H1 (cell line): ENCODE results near the gene TERC. TPM values are rescaled to one million over a fixed set of nuclear protein-coding genes. Genes with fewer than 3 reads are reported as not detected.

Experiments
- CHD1 ChIP-seq: IDR thresholded peaks from 2 replicates; pipeline ENCODE4 v1.6.1; 2012; ENCODE audit warnings: low read depth, low read length, improper control_type of control experiment
- GTF2F1 ChIP-seq: IDR thresholded peaks from 2 replicates; pipeline ENCODE4 v1.6.1; 2012; ENCODE audit warnings: low read depth, low read length, improper control_type of control experiment, borderline replicate concordance
- HDAC2 ChIP-seq, 2 experiments: fragments of 300-600 bp in 1 of 2; sonication (generic) in 1 of 2; IDR thresholded peaks; 2 replicates each; pipeline ENCODE4 v1.6.1; 2011 to 2012; ENCODE audit warnings: low read depth in 2 of 2, low read length in 2 of 2, mild to moderate bottlenecking in 2 of 2, moderate library complexity in 2 of 2, borderline replicate concordance in 1 of 2, inconsistent platforms in 1 of 2
- KDM4A ChIP-seq: IDR thresholded peaks from one replicate; pipeline ENCODE4 v1.7.1; 2012; ENCODE audit warnings: low read depth, mild to moderate bottlenecking, moderate library complexity, low read length, inconsistent platforms; ENCODE audit not compliant: severe bottlenecking
- KDM5A ChIP-seq: fragments of 200-600 bp; IDR thresholded peaks from 2 replicates; pipeline ENCODE4 v1.7.1; 2012; ENCODE audit warnings: mild to moderate bottlenecking, low read length, inconsistent platforms, mixed read lengths
- PHF8 ChIP-seq: fragments of 200-600 bp; sonication (generic); conservative IDR thresholded peaks from 2 replicates; pipeline ENCODE4 v1.7.1; 2012; ENCODE audit warnings: low read depth, mild to moderate bottlenecking, inconsistent platforms, low read length, moderate library complexity
- POLR2A ChIP-seq, 2 experiments: IDR thresholded peaks; 1 replicate in 1 of 2; 2 replicates in 1 of 2; pipeline ENCODE4 v1.6.1; 2011; ENCODE audit warnings: low read depth in 2 of 2, low read length in 2 of 2, mild to moderate bottlenecking in 2 of 2; ENCODE audit errors: control extremely low read depth in 1 of 2
- SIX5 ChIP-seq: IDR thresholded peaks from 2 replicates; pipeline ENCODE4 v1.6.1; 2011; ENCODE audit warnings: mild to moderate bottlenecking, low read depth, low read length
- polyA plus RNA-seq, 7 experiments: library from polyadenylated mRNA; depleted of rRNA in 3 of 7; stranded (reverse) in 5 of 7; unstranded in 2 of 7; fragments of >200 nt in 5 of 7; fragments of 200-250 nt in 2 of 7; gene quantifications; 1 replicate in 5 of 7; 2 replicates in 1 of 7; 4 replicates in 1 of 7; pipeline versions ENCODE4 v1.2.1 to v1.2.3, GENCODE V29; 2011 to 2013; ENCODE audit warnings: missing spikeins in 2 of 7, mixed read lengths in 2 of 7
- total RNA-seq: library from RNA; stranded (reverse); fragmentation: NEBNext Ultra II Directional; extraction: Animal tissue kit (Norgen Biotek cat#: 25700); gene quantifications from 2 replicates; pipeline ENCODE4 v1.2.1, GENCODE V29; 2021
- TF ChIP-seq, protein P1 (sequence below): IDR thresholded peaks from 2 replicates; pipeline ENCODE4 v1.6.1; 2011; ENCODE audit warnings: low read length, improper control_type of control experiment
- TF ChIP-seq, protein P2 (sequence below), 3 experiments: IDR thresholded peaks; 1 replicate in 2 of 3; 2 replicates in 1 of 3; pipeline versions ENCODE4 v1.5.1 to v1.6.1; 2011; ENCODE audit warnings: low read length in 3 of 3, mild to moderate bottlenecking in 3 of 3, inconsistent platforms in 2 of 3, low read depth in 1 of 3, moderate library complexity in 1 of 3; ENCODE audit not compliant: insufficient read depth in 1 of 3; ENCODE audit errors: control extremely low read depth in 1 of 3
- TF ChIP-seq, protein P3 (sequence below): IDR thresholded peaks from 2 replicates; pipeline ENCODE4 v1.6.1; 2012; ENCODE audit warnings: inconsistent platforms

TERC gene
- total and polyA plus RNA-seq, 2 of the 8 experiments (the other 6 are each of a cell fraction or from before 2014, with no cell fraction given), result 2.3 to 17.0 TPM

DNA sequence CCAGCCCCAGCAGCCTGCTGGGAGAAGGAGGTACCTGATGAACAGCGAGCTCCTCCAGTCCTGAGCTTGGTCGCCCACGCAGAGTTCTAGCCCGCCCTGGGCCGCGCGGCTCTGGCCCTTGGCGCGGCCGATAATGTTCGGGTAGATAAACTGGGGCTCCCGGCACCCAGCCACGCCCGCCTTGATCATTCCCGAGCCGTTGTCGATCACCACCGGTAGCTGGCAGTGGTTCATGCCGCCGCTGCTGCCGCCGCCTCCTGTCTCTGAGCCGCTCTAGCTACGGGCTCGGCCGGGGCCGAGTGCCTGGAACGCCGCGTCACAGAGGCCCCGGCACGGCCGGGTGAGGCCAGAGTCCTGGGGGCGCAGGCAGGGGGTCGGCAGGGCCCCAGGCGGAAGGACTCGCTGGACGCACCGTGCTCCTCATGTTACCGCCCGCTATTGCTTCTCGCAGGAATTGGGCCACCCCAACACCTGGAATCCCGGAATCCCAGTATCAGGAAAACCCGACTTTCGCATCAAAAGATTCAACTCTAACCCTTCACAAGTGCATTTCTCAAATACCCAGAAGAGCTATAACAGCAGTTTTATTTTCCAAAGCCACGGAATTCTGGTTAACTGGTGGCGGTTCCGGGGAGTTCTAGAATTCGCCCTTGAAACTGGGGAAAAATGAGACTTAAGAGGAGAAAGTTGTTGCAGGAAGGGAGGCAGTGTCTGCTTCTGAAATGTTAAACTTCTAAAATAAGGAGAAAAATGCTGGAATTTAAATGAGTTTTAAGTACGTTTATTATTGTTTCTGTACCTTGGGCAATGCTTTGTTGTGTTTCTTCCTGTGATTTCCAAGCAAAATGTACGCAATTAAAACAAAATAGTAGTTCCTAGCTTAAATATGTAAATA is 4.7 kb upstream of the TERC start, which contains the start of gene ACTRT3 (continued):
- TF ChIP-seq, protein P1, sequence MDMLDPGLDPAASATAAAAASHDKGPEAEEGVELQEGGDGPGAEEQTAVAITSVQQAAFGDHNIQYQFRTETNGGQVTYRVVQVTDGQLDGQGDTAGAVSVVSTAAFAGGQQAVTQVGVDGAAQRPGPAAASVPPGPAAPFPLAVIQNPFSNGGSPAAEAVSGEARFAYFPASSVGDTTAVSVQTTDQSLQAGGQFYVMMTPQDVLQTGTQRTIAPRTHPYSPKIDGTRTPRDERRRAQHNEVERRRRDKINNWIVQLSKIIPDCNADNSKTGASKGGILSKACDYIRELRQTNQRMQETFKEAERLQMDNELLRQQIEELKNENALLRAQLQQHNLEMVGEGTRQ, result no peak
- TF ChIP-seq, protein P2, sequence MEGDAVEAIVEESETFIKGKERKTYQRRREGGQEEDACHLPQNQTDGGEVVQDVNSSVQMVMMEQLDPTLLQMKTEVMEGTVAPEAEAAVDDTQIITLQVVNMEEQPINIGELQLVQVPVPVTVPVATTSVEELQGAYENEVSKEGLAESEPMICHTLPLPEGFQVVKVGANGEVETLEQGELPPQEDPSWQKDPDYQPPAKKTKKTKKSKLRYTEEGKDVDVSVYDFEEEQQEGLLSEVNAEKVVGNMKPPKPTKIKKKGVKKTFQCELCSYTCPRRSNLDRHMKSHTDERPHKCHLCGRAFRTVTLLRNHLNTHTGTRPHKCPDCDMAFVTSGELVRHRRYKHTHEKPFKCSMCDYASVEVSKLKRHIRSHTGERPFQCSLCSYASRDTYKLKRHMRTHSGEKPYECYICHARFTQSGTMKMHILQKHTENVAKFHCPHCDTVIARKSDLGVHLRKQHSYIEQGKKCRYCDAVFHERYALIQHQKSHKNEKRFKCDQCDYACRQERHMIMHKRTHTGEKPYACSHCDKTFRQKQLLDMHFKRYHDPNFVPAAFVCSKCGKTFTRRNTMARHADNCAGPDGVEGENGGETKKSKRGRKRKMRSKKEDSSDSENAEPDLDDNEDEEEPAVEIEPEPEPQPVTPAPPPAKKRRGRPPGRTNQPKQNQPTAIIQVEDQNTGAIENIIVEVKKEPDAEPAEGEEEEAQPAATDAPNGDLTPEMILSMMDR (IDR thresholded peaks at IDR 0.05; ENCODE audit: control extremely low read depth in 1 of 3, insufficient read depth in 1 of 3, low read depth in 1 of 3, low read length in 3 of 3), result peak in 2 of 3 experiments; percentile 7 to 19; a peak in 2 of 4 replicates
- TF ChIP-seq POLR2A (IDR thresholded peaks at IDR 0.05; ENCODE audit: control extremely low read depth in 1 of 2, low read depth in 2 of 2, low read length in 2 of 2) (peak; percentile 31 to 77), PHF8 (peak; percentile 62), SIX5 (no peak), HDAC2 (IDR thresholded peaks at IDR 0.05; ENCODE audit: borderline replicate concordance in 1 of 2, low read depth in 2 of 2, low read length in 2 of 2) (peak in 1 of 2 experiments; percentile 2; a peak in 1 of 4 replicates), KDM4A (peak; percentile 65), KDM5A (no peak), CHD1 (0 out of 2 replicates have a peak, but pooled peaks have one; percentile 40), GTF2F1 (0 out of 2 replicates have a peak, but pooled peaks have one; percentile 21)
- TF ChIP-seq, protein P3, sequence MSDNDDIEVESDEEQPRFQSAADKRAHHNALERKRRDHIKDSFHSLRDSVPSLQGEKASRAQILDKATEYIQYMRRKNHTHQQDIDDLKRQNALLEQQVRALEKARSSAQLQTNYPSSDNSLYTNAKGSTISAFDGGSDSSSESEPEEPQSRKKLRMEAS, result peak; percentile 68
- TF ChIP-seq, all 59 proteins: peak for 20
